ENCODE results near the gene RPS6KA5.

- TF ChIP-seq POLR2AphosphoS5 (IDR thresholded peaks at IDR 0.05; ENCODE audit: low read depth, low read length) (no peak), CTCF (IDR thresholded peaks at IDR 0.05) (no peak)
Measured at GRCh38 chr14:91092073-91092472, 31.6 kb upstream of the RPS6KA5 start.
